GM19324 (cell line): ENCODE results near the gene GRK1.

Source experiments
- ATAC-seq: cut with Tn5 transposase; IDR thresholded peaks from one replicate; pipeline ENCODE4 v1.9.1; 2021; ENCODE audit warnings: mild to moderate bottlenecking, moderate library complexity; ENCODE audit not compliant: unreplicated experiment, low FRiP score

The GRK1 gene

GRCh38 chr13:113631341-113632095 is 35.5 kb upstream of the GRK1 start:
- ATAC-seq: no peak

- no peak for ATAC-seq
Observed at GRCh38 chr13:113632706-113633484, 34.1 kb upstream of the GRK1 start.

DNA sequence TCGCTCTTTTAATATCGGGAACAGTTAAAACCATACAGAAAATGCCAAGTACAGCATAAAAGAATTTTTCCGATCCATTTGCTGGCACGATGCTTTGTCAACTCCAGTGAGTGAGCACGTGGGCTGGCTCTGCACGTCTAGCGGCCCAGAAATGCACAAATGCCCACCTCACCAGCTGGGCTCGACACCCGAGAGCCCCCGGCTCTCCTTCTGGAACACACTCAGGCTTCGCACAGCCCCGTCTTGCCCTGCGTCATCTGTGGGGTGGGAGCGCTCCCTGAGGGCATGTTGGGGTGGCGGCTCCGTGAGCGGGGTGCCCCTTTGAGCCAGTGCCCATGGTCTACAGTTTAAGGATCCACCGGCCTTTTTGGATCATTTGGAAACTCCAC is 33.5 kb upstream of the GRK1 start:
- ATAC-seq: no peak

DNA sequence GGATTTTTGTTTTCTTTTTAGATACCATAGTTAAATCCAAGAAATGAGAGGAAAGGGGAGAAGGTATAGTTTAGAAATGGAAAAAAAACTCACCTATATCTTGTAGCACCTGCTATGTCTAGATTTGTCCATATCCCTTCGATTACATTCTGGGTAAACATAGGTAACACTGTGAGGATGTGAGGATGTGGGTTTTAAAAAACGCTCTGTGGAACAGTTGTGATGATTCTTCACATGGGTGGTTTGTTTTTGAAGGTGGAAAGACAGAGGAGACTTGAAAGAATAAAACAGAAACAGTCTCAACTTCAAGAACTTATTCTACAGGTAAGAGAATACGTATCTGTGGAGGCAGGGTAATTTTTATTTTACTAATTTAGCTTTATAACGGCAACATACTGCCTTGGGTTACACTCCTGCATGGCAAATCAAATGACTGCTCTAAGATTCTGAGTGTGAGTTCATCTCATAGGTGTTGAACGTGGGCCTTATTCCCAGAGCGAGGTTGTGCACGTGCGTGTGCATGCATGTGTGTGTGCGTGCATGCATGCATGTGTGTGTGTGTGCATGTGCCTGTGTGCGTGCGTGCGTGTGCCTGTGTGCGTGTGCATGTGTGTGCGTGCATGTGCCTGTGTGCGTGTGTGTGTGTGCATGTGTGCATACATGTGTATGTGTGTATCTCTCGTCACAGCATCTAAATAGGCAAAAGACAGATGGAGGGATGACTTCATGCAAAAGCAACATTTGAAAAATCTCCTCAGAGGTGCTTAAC is 32.6 kb upstream of the GRK1 start:
- ATAC-seq: no peak

- no peak for ATAC-seq
Observed at GRCh38 chr13:113635048-113635420, 32.0 kb upstream of the GRK1 start.

DNA sequence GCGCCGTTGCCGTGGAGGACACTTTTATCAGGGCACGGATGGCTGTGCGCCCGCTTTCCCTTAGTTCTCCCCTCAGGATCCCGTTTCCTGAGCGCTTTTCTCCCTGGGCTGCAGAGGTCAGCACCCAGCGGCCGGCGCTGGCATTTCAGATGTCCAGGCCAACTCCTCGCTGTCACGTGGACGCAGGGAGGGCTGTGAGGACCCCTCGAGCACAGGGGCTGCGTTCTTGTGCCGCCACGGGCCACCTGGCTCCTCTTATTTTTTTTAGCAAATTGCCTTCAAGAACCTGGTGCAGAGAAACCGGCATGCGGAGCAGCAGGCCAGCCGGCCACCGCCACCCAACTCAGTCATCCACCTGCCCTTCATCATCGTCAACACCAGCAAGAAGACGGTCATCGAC is 31.3 kb upstream of the GRK1 start:
- no peak for ATAC-seq

- ATAC-seq: no peak
Observed at GRCh38 chr13:113636266-113636963, 30.6 kb upstream of the GRK1 start.

DNA sequence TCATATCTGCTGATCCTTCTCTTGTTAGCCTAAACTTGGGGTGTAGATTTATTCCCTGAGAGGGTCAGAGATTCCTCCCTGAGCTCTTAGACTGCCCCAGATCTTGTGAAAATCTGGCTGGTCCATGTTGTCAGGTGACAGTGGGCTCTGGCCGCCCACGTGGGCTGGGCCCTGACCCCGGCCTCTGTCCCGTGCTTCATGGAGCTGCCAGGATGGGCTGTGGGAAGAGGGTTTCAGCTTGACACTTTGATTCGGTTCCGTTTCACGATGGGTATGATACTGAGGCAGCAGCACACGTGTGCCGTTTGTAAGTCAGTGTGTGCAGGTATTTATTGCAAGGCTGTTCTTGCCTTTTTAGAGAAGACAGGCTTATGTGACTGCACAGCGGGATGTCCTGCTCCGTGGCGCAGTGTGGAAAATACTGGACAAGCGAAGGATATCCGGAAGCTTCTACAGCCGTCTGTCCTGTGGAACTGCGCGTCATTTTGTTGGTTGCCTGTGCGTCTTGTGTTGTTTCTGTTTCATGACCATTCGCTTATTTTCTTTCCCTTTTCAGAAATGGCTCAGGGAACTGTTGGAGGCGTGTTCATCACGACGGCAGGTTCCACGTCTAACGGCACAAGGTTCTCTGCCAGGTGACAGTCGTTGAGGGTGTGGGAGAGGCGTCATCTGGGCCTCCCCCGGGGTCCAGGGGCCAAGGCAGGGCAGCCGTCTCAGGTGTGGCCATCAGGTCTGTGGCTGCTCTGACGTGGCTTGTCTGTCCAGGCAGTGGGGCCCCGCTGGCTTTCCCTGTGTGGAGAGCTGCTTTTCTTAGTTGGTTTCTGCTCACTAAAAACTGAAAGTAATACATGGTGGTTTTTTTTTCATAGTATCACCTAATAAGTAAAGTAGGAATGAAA is 29.5 kb upstream of the GRK1 start:
- ATAC-seq: no peak

GRCh38 chr13:113638173-113638746 is 28.8 kb upstream of the GRK1 start:
- no peak for ATAC-seq

GRCh38 chr13:113638806-113639205 is 28.2 kb upstream of the GRK1 start:
- ATAC-seq: no peak

- no peak for ATAC-seq
Observed at GRCh38 chr13:113639616-113640262, 27.3 kb upstream of the GRK1 start.

GRCh38 chr13:113641426-113641825 is 25.6 kb upstream of the GRK1 start:
- no peak for ATAC-seq

DNA sequence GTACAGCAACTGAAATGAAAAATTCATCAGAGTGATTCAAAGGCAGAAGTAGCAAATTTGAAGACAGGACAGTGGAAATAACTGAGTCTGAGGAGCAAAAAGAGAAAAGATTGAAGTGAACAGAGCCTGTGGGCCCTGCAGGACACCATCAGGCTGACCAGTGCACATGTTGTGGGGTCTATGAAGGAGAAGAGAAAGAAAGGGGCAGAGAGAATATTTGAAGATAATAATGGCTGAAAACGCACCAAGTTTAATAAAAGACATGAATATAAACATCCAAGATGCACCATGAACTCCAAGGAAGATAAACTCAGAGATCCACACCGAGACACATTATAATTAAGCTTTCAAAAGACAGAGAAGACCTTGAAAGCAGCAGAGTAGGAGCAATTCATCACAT is 24.5 kb upstream of the GRK1 start:
- ATAC-seq: no peak

DNA sequence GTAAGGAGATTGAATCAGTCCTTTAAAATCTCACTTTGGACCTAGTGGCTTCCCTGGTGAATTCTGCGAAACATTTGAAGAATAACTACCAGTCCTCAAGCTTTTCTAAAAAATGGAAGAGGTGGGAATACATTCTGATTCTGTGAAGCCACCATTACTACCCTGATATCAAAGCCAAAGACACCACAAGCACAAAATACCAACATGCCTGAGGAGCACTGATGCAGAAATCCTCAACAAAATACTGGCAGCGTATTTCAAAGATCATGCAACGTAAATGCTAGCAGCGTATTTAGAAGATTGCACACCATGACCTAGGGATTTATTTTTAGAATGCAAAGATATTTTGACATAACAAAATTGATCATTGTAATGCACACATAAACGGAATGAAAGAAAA is 23.4 kb upstream of the GRK1 start:
- no peak for ATAC-seq

GRCh38 chr13:113644800-113645199 is 22.2 kb upstream of the GRK1 start:
- no peak for ATAC-seq

- no peak for ATAC-seq
Observed at GRCh38 chr13:113645329-113645728, 21.7 kb upstream of the GRK1 start.

DNA sequence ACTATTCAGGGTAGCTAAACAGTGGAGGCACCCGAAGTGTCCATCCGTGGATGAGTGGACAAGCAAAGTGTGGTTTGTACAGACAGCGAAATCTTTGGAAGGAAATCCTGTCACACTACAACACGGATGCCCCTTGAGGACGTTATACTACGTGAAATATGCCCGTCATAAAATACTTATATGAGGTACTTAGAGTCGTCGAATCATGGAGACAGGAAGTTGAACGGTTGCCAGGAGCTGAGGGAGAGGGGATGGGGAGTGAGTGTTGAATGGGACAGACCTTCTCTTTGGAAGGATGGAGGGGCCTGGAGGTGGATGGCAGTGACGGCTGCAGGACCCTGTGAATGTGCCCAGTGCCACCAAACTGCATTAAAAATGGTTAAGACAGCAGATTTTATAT is 20.6 kb upstream of the GRK1 start:
- ATAC-seq: no peak

- ATAC-seq: no peak
Observed at GRCh38 chr13:113646921-113647340, 20.1 kb upstream of the GRK1 start.
